GM19240 (cell line): ENCODE results near the gene POLD3.

Source experiments
- DNase-seq: peaks from one replicate; pipeline ENCODE4 v3.0.0; 2011; ENCODE audit warnings: low spot score; ENCODE audit not compliant: insufficient read length

The POLD3 gene

GRCh38 chr11:74592441-74593362 is at the start of gene POLD3:
TSS of gene POLD3 (plus strand) at chr11:74592582. CDS start at chr11:74592659, 77 bp downstream.
- DNase-seq, result peak; percentile 64

GRCh38 chr11:74543991-74544390 is 48.4 kb upstream of the POLD3 start:
- no peak for DNase-seq

GRCh38 chr11:74546752-74547151 is 45.6 kb upstream of the POLD3 start:
- no peak for DNase-seq

- no peak for DNase-seq
Measured at GRCh38 chr11:74550991-74551753, 41.2 kb upstream of the POLD3 start.

- DNase-seq, result no peak
Measured at GRCh38 chr11:74551754-74552145, 40.6 kb upstream of the POLD3 start.

GRCh38 chr11:74557526-74557925 is 34.9 kb upstream of the POLD3 start:
- no peak for DNase-seq

GRCh38 chr11:74559110-74559933 is 33.1 kb upstream of the POLD3 start:
- no peak for DNase-seq

GRCh38 chr11:74559934-74560309 is 32.5 kb upstream of the POLD3 start:
- DNase-seq, result no peak

- no peak for DNase-seq
Measured at GRCh38 chr11:74566146-74566960, 26.0 kb upstream of the POLD3 start.

- DNase-seq, result no peak
Measured at GRCh38 chr11:74568028-74568427, 24.4 kb upstream of the POLD3 start.

- peak; percentile 39 for DNase-seq
Measured at GRCh38 chr11:74570266-74571061, 21.9 kb upstream of the POLD3 start.

- DNase-seq, result no peak
Measured at GRCh38 chr11:74571062-74571399, 21.4 kb upstream of the POLD3 start.

- DNase-seq, result no peak
Measured at GRCh38 chr11:74572349-74572748, 20.0 kb upstream of the POLD3 start.

- no peak for DNase-seq
Measured at GRCh38 chr11:74574563-74574962, 17.8 kb upstream of the POLD3 start.

- no peak for DNase-seq
Measured at GRCh38 chr11:74575999-74576398, 16.4 kb upstream of the POLD3 start.

- no peak for DNase-seq
Measured at GRCh38 chr11:74577181-74577580, 15.2 kb upstream of the POLD3 start.

- DNase-seq, result no peak
Measured at GRCh38 chr11:74577624-74578396, 14.6 kb upstream of the POLD3 start.

GRCh38 chr11:74579577-74580270 is 12.7 kb upstream of the POLD3 start:
- DNase-seq, result no peak
